Uterus (tissue), 4 donors: ENCODE data around the gene PELI2. TPM values are rescaled to one million over a fixed set of nuclear protein-coding genes. Genes with fewer than 3 reads are reported as not detected.

Experiments used
- DNase-seq, 2 donors: peaks; one replicate each; pipeline ENCODE4 v3.0.0-alpha.2; 2019 to 2020
- H3K27ac ChIP-seq, 2 donors: fragments of 200-600 bp; sonication (generic); 1 replicate in 1 of 2; 2 replicates in 1 of 2; pipeline ENCODE4 v1.5.1; 2016 to 2018
- H3K27me3 ChIP-seq, 2 donors: fragments of 200-600 bp; sonication (generic); one replicate each; pipeline ENCODE4 v1.5.1; 2018 to 2019; ENCODE audit warnings: control low read depth in 1 of 2
- H3K36me3 ChIP-seq, 2 donors: fragments of 200-600 bp; sonication (generic); one replicate each; pipeline ENCODE4 v1.5.1; 2019; ENCODE audit warnings: control low read depth in 1 of 2
- H3K4me1 ChIP-seq, 2 donors: fragments of 200-600 bp; sonication (generic); one replicate each; pipeline ENCODE4 v1.5.1; 2018 to 2019; ENCODE audit warnings: control low read depth in 1 of 2
- H3K4me3 ChIP-seq, 2 donors: fragments of 200-600 bp; sonication (generic); 1 replicate in 1 of 2; 2 replicates in 1 of 2; pipeline ENCODE4 v1.5.1; 2018 to 2019; ENCODE audit warnings: mild to moderate bottlenecking in 1 of 2
- H3K9me3 ChIP-seq, 2 donors: fragments of 200-600 bp; sonication (generic); one replicate each; pipeline ENCODE4 v1.5.1; 2019; ENCODE audit warnings: control low read depth in 1 of 2
- CTCF ChIP-seq, 4 experiments: fragments of 200-600 bp in 2 of 4; fragments of 450-650 bp in 2 of 4; sonication (generic) in 2 of 4; IDR thresholded peaks; one replicate each; pipeline ENCODE4 v1.5.1; 2016 to 2019; ENCODE audit warnings: antibody characterized with exemption in 4 of 4, mild to moderate bottlenecking in 2 of 4, moderate library complexity in 1 of 4
- POLR2A ChIP-seq, 2 donors: fragments of 450-650 bp; IDR thresholded peaks; one replicate each; pipeline ENCODE4 v1.6.1; 2016; ENCODE audit warnings: antibody characterized with exemption in 2 of 2, mild to moderate bottlenecking in 1 of 2, moderate library complexity in 1 of 2
- intact Hi-C: fragments of 100-400 bp; cut with DNase I; formaldehyde crosslinking; loops from one replicate; pipeline ENCODE4 v1.15.1; 2023; ENCODE audit warnings: low total_unique reads
- total RNA-seq, 4 donors: library from RNA; depleted of rRNA in 3 of 4; stranded (reverse); fragments of >200 nt in 3 of 4; gene quantifications; one replicate each; pipeline versions ENCODE4 v1.1.0 to v1.2.4, GENCODE V29; 2014 to 2023
- donor health status: DM: yes; HTN: yes; CAD: no.

Gene PELI2
- total RNA-seq, 4 donors from 2014 or later, result 15.6 to 24.3 (median 17.0) TPM

GRCh38 chr14:56125772-56126636 lies 7.8 kb downstream of the PELI2 start:
- no peaks in the 10 kb centered on the region for H3K9me3 ChIP-seq
- no peaks in the 10 kb centered on the region for H3K27me3 ChIP-seq
- no peak for DNase-seq
- intact Hi-C loops, result no loop called here
- H3K27ac ChIP-seq, result no peak overlapping the region
- H3K36me3 ChIP-seq, result no peaks in the 10 kb centered on the region
- no peak overlapping the region for H3K4me3 ChIP-seq
- H3K4me1 ChIP-seq, result peaks cover 0 to 7% of the 10 kb centered on the region in 2 donors
- TF ChIP-seq CTCF (IDR thresholded peaks at IDR 0.05) (no peak), POLR2A (IDR thresholded peaks at IDR 0.05) (no peak)

GRCh38 chr14:56126637-56126913 lies 8.4 kb downstream of the PELI2 start:
- no peak for DNase-seq
- intact Hi-C loops, result no loop called here
- Histone ChIP-seq H3K4me3 (no peak overlapping the region), H3K27me3 (no peaks in the 10 kb centered on the region), H3K27ac (no peak overlapping the region), H3K9me3 (no peaks in the 10 kb centered on the region), H3K36me3 (no peaks in the 10 kb centered on the region), H3K4me1 (peaks cover 0 to 7% of the 10 kb centered on the region in 2 donors)
- TF ChIP-seq CTCF (IDR thresholded peaks at IDR 0.05), result no peak
- TF ChIP-seq POLR2A (IDR thresholded peaks at IDR 0.05), result no peak

- DNase-seq, result no peak
- H3K27me3 ChIP-seq, result no peaks in the 10 kb centered on the region
- no peak overlapping the region for H3K4me3 ChIP-seq
- no peaks in the 10 kb centered on the region for H3K36me3 ChIP-seq
- no peaks in the 10 kb centered on the region for H3K9me3 ChIP-seq
- no peak overlapping the region for H3K27ac ChIP-seq
- intact Hi-C loops, result no loop called here
- TF ChIP-seq POLR2A (IDR thresholded peaks at IDR 0.05) (no peak), CTCF (IDR thresholded peaks at IDR 0.05) (no peak)
- H3K4me1 ChIP-seq, result peaks cover 0 to 7% of the 10 kb centered on the region in 2 donors
Measured at GRCh38 chr14:56127156-56127555, 8.9 kb downstream of the PELI2 start.

- Histone ChIP-seq H3K36me3 (no peaks in the 10 kb centered on the region), H3K27me3 (no peaks in the 10 kb centered on the region), H3K4me1 (peaks cover 0 to 7% of the 10 kb centered on the region in 2 donors), H3K4me3 (no peak overlapping the region), H3K27ac (no peak overlapping the region), H3K9me3 (no peaks in the 10 kb centered on the region)
- TF ChIP-seq POLR2A (IDR thresholded peaks at IDR 0.05) (no peak), CTCF (IDR thresholded peaks at IDR 0.05) (no peak)
- no peak for DNase-seq
- intact Hi-C loops, result no loop called here
Measured at GRCh38 chr14:56129092-56129491, 10.9 kb downstream of the PELI2 start.

GRCh38 chr14:56129933-56130332 lies 11.7 kb downstream of the PELI2 start:
- no peak overlapping the region for H3K27ac ChIP-seq
- H3K36me3 ChIP-seq, result no peaks in the 10 kb centered on the region
- H3K27me3 ChIP-seq, result no peaks in the 10 kb centered on the region
- intact Hi-C loops, result no loop called here
- H3K9me3 ChIP-seq, result no peaks in the 10 kb centered on the region
- H3K4me1 ChIP-seq, result peaks cover 0 to 7% of the 10 kb centered on the region in 2 donors
- no peak for DNase-seq
- no peak overlapping the region for H3K4me3 ChIP-seq
- TF ChIP-seq CTCF (IDR thresholded peaks at IDR 0.05) (no peak), POLR2A (IDR thresholded peaks at IDR 0.05) (no peak)
